Esophagus muscularis mucosa (tissue), 4 donors: Measurements from ENCODE around the gene YEATS2. TPM values are rescaled to one million over a fixed set of nuclear protein-coding genes. Genes with fewer than 3 reads are reported as not detected.

Source experiments
- DNase-seq: peaks from one replicate; pipeline ENCODE4 v3.0.0-alpha.2; 2017; ENCODE audit errors: extremely low spot score
- H3K27ac ChIP-seq, 4 donors: fragments of 200-600 bp; sonication (generic); replicated peaks in 1 of 4; 1 replicate in 3 of 4; 2 replicates in 1 of 4; pipeline ENCODE4 v1.5.1; 2016 to 2019; ENCODE audit warnings: mild to moderate bottlenecking in 1 of 4
- H3K27me3 ChIP-seq, 4 donors: fragments of 200-600 bp; sonication (generic); one replicate each; pipeline versions ENCODE4 v1.5.1 to v1.6.0; 2016 to 2019
- H3K36me3 ChIP-seq, 4 donors: fragments of 200-600 bp; sonication (generic); one replicate each; pipeline ENCODE4 v1.5.1; 2016 to 2019
- H3K4me1 ChIP-seq, 4 donors: fragments of 200-600 bp; sonication (generic); one replicate each; pipeline ENCODE4 v1.5.1; 2016 to 2019
- H3K4me3 ChIP-seq, 4 donors: fragments of 200-600 bp; sonication (generic); 1 replicate in 2 of 4; 2 replicates in 2 of 4; pipeline ENCODE4 v1.5.1; 2016 to 2019; ENCODE audit warnings: mild to moderate bottlenecking in 4 of 4, moderate library complexity in 1 of 4
- H3K9me3 ChIP-seq, 4 donors: fragments of 200-600 bp; sonication (generic); 1 replicate in 3 of 4; 2 replicates in 1 of 4; pipeline ENCODE4 v1.5.1; 2016 to 2019
- EP300 ChIP-seq: sonication (generic); formaldehyde crosslinking; IDR thresholded peaks from one replicate; pipeline ENCODE4 v1.6.1; 2017; ENCODE audit warnings: antibody characterized with exemption
- POLR2A ChIP-seq: fragments of 450-650 bp; IDR thresholded peaks from one replicate; pipeline ENCODE4 v1.6.1; 2017; ENCODE audit warnings: antibody characterized with exemption, moderate library complexity, mild to moderate bottlenecking, low read depth
- POLR2AphosphoS5 ChIP-seq, 2 donors: sonication (generic); formaldehyde crosslinking; IDR thresholded peaks; one replicate each; pipeline ENCODE4 v1.6.1; 2017; ENCODE audit warnings: antibody characterized with exemption in 2 of 2
- WGBS: methylation state at CpG from one replicate; pipeline ENCODE4 v1.1.5; 2018; 5-methylcytosine and 5-hydroxymethylcytosine counted together
- intact Hi-C: fragments of 100-400 bp; cut with DNase I; formaldehyde crosslinking; loops from one replicate; pipeline ENCODE4 v1.15.1; 2023
- total RNA-seq, 4 donors: library from RNA; depleted of rRNA; stranded (reverse); fragments of >200 nt; gene quantifications; one replicate each; pipeline versions ENCODE4 v1.1.0 to v1.2.1, GENCODE V29; 2016
- TF ChIP-seq, protein P1 (sequence below), 3 experiments: fragments of 200-600 bp in 2 of 3; fragments of 450-650 bp in 1 of 3; sonication (generic) in 2 of 3; IDR thresholded peaks; one replicate each; pipeline ENCODE4 v1.5.1; 2017 to 2019; ENCODE audit warnings: antibody characterized with exemption in 3 of 3, mild to moderate bottlenecking in 2 of 3, moderate library complexity in 1 of 3

The YEATS2 gene
- total RNA-seq, 4 donors from 2014 or later, result 18.2 to 34.3 (median 29.5) TPM

- TF ChIP-seq EP300 (no peak), POLR2A (no peak), POLR2AphosphoS5 (IDR thresholded peaks at IDR 0.05) (no peak)
- TF ChIP-seq, protein P1, sequence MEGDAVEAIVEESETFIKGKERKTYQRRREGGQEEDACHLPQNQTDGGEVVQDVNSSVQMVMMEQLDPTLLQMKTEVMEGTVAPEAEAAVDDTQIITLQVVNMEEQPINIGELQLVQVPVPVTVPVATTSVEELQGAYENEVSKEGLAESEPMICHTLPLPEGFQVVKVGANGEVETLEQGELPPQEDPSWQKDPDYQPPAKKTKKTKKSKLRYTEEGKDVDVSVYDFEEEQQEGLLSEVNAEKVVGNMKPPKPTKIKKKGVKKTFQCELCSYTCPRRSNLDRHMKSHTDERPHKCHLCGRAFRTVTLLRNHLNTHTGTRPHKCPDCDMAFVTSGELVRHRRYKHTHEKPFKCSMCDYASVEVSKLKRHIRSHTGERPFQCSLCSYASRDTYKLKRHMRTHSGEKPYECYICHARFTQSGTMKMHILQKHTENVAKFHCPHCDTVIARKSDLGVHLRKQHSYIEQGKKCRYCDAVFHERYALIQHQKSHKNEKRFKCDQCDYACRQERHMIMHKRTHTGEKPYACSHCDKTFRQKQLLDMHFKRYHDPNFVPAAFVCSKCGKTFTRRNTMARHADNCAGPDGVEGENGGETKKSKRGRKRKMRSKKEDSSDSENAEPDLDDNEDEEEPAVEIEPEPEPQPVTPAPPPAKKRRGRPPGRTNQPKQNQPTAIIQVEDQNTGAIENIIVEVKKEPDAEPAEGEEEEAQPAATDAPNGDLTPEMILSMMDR (IDR thresholded peaks at IDR 0.05), result no peak
- no peak overlapping the region for H3K27ac ChIP-seq
- no peaks in the 10 kb centered on the region for H3K27me3 ChIP-seq
- DNase-seq, result no peak
- intact Hi-C loops, result no loop called here
- no peaks in the 10 kb centered on the region for H3K4me1 ChIP-seq
- 95% methylated on average over 11 of the region's 11 CpGs for WGBS
- H3K9me3 ChIP-seq, result no peaks in the 10 kb centered on the region
- no peak overlapping the region for H3K4me3 ChIP-seq
- no peaks in the 10 kb centered on the region for H3K36me3 ChIP-seq
Measured at GRCh38 chr3:183690402-183690995, 7.1 kb upstream of the YEATS2 start.

DNA sequence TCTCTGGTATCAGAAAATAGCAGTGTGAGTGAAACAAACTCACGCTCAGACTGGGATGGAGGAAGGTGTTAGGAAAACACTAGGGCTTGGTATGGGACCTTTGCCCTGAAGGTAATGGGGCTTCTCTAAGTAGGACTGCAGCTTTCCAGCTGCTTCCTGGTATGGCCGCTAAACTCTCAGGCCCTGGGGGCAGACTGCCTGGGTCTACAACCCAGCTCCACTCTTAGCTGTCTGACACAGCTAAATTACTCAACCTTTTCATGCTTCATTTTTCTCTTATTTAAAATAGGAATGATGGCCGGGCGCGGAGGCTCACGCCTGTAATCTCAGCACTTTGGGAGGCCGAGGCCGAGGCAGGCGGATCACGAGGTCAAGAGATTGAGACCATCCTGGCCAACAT is 5.2 kb upstream of the YEATS2 start:
- intact Hi-C loops, result no loop called here
- 96% methylated on average over 10 of the region's 10 CpGs for WGBS

GRCh38 chr3:183695569-183696364 is 1.8 kb upstream of the YEATS2 start:
- intact Hi-C loops, result loop anchor here (2.0 to 5.0 kb wide), 2 partner anchors 33 to 61 kb away; partner anchors contain the start of gene KLHL24
- 91% methylated on average over 7 of the region's 7 CpGs for WGBS
- DNase-seq, result no peak
- Histone ChIP-seq H3K36me3 (no peaks in the 10 kb centered on the region), H3K27me3 (no peaks in the 10 kb centered on the region), H3K4me3 (no peak overlapping the region), H3K9me3 (no peaks in the 10 kb centered on the region), H3K4me1 (peaks cover 10 to 30% (median 26%) of the 10 kb centered on the region in 4 donors), H3K27ac (no peak overlapping the region)
- TF ChIP-seq POLR2AphosphoS5 (IDR thresholded peaks at IDR 0.05) (no peak), EP300 (no peak), POLR2A (no peak)
- TF ChIP-seq, protein P1 (IDR thresholded peaks at IDR 0.05), result no peak

More for the DNA sequence above, 5.2 kb upstream of the YEATS2 start:
- H3K27me3 ChIP-seq, result no peaks in the 10 kb centered on the region
- TF ChIP-seq POLR2A (no peak), POLR2AphosphoS5 (IDR thresholded peaks at IDR 0.05) (no peak), EP300 (no peak)
- TF ChIP-seq, protein P1 (IDR thresholded peaks at IDR 0.05), result no peak
- H3K27ac ChIP-seq, result no peak overlapping the region
- no peak overlapping the region for H3K4me3 ChIP-seq
- peaks cover 0 to 4% (median 4%) of the 10 kb centered on the region in 4 donors for H3K4me1 ChIP-seq
- H3K36me3 ChIP-seq, result no peaks in the 10 kb centered on the region
- H3K9me3 ChIP-seq, result no peaks in the 10 kb centered on the region
- DNase-seq, result no peak

DNA sequence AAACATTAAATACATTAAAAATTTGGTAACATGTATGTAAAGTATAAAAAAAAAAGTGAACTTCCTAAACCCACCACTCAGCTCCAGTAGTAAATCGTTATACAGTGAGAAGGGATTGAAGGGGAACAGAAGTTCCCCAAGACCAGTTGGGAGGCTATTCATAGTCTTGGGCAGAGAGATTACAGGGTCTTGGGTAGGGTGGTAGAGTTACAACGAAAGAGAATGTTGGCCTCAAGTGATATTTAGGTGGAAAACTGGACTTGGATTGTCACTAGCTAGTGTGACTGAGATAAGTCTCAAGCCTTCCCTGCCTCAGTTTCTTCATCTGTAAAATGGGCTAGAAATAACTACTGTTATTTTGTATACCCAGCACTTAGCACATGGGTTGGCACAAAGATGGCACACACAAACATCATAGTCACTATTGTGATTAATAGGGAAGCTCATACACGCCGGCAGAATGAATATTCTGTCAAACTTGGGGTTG is 431 bp upstream of the YEATS2 start:
- Histone ChIP-seq H3K27me3 (no peaks in the 10 kb centered on the region), H3K4me3 (peak overlapping the region; percentile 99 to 100 (median 100)), H3K9me3 (no peaks in the 10 kb centered on the region), H3K27ac (peak overlapping the region; percentile 97), H3K36me3 (peaks cover 0 to 4% (median 0%) of the 10 kb centered on the region in 4 donors), H3K4me1 (peaks cover 15 to 42% (median 34%) of the 10 kb centered on the region in 4 donors)
- intact Hi-C loops, result loop anchor here (2.0 to 5.0 kb wide), 2 partner anchors 35 to 62 kb away; partner anchors contain the start of gene KLHL24
- TF ChIP-seq POLR2A (no peak), POLR2AphosphoS5 (IDR thresholded peaks at IDR 0.05) (no peak), EP300 (no peak)
- TF ChIP-seq, protein P1 (IDR thresholded peaks at IDR 0.05), result no peak
- DNase-seq, result no peak
- 71% methylated on average over 2 of the region's 4 CpGs for WGBS
